GM18858 (cell line): ENCODE measurements around the gene TOMM6.
"Not testable (repeated sequence)": the region's sequence is repeated elsewhere in the genome, so short reads cannot be mapped to it uniquely, and the experiment has no call there.

ENCODE experiments used
- ATAC-seq: cut with Tn5 transposase; IDR thresholded peaks from one replicate; pipeline ENCODE4 v1.9.1; 2021; ENCODE audit not compliant: unreplicated experiment

TOMM6 gene

DNA sequence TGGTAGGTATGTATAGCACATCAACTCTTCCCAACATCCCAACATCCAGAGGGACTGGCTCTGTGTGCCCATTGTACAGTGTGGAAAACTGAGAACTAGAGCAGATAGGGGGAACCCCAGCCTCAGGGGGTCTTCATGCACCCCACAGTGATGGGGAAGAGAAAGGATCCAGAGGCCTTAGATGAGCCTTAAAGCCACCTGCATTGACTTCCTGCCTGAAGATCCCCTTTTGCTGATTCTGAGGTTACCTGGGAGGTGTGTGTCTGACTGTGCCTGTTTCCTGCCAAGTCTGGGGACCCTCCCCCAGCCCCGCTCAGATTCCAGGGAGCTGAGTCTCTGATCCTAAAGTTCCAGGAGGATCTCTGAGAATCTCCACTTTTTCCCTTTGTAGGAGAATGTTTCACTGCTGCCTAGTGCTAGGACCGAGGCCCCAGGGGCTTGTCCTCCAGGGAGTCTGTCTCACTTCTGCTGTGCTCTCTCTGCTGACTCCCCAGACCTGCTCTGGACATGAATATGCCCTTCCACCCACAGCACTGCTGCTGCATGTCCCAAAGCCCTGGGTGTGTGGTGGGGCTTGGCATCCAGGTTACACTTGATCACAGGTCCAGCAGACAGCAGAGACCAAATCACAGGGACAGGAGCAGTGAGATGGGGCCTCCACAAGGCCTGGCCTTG is 27.5 kb upstream of the TOMM6 start:
- no peak for ATAC-seq

DNA sequence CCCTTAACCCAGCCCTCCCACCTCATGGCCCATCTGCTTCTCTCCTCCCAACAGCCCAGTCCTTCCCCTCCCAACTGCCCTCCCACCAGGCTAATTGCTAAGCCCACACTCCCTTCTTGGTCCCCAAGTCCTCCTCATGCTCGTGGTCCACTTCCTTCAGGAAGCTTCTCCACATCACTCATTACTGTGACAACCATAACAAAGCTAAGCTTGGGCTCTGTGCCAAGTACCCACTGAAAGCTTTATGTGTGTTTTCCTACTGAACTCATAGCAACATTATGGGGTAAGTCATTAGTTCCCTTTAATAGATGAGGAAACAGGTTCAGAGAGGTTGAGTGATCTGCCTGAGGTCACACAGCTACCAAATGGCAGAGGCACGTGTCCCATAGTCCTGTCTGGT is 24.0 kb upstream of the TOMM6 start:
- ATAC-seq, result no peak

GRCh38 chr6:41766043-41766664 is 21.3 kb upstream of the TOMM6 start:
- not testable (repeated sequence) for ATAC-seq

- no peak for ATAC-seq
Measured at GRCh38 chr6:41767112-41767833, 20.2 kb upstream of the TOMM6 start.

GRCh38 chr6:41768545-41769308 is 18.8 kb upstream of the TOMM6 start:
- ATAC-seq, result no peak

DNA sequence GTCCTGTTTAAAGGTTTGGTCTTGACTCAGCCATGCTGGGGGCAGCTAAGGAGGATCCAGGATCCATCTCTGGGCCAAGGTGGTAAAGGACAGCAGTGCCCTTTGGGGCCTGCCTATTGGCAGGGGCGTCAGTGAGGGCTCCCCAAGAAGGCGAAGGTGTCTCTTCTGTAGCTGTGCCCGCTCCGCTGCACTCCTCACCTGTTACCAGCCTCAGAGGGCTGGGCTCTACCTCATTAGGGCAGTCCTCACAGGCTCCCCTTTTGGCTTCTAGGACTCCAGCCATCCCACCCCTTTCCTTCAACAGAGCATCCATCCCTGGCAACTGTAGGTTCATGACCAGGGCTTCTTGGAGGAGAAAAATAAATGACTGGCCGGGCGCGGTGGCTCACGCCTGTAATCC is 18.1 kb upstream of the TOMM6 start:
- ATAC-seq, result no peak

DNA sequence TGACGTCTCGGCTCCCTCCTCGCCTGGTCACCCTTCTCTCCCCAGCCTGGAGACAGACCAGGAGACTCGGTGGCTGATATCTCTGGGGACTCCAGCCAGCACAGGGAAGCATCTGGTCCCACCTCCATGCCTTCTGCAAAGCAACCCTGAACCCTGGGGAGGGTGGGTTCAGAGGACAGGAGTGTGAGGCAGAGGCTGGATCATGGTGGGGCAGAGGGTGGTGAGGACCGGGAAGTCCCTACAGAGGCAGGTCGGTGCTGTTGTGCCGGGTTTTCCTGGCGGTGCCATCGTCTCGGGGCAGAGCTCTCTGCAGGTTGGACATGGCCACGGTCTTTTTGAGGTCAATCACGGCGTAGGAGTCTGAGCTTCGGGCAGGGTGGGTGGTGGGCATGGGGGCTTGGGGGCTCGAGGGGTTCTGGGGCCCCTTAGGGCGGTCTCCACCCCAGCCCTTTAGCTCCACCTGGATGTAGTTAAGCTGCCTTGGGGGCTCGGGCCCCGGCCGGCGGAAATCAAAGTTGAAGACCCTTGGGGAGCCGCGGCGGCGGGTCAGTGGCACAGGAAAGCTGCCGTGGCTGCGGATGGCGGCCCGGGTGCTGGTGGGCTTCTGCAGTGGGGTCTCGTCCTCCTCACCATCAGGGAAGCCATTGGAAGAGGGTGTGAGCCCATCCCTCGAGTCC is 17.0 kb upstream of the TOMM6 start:
- ATAC-seq, result no peak

DNA sequence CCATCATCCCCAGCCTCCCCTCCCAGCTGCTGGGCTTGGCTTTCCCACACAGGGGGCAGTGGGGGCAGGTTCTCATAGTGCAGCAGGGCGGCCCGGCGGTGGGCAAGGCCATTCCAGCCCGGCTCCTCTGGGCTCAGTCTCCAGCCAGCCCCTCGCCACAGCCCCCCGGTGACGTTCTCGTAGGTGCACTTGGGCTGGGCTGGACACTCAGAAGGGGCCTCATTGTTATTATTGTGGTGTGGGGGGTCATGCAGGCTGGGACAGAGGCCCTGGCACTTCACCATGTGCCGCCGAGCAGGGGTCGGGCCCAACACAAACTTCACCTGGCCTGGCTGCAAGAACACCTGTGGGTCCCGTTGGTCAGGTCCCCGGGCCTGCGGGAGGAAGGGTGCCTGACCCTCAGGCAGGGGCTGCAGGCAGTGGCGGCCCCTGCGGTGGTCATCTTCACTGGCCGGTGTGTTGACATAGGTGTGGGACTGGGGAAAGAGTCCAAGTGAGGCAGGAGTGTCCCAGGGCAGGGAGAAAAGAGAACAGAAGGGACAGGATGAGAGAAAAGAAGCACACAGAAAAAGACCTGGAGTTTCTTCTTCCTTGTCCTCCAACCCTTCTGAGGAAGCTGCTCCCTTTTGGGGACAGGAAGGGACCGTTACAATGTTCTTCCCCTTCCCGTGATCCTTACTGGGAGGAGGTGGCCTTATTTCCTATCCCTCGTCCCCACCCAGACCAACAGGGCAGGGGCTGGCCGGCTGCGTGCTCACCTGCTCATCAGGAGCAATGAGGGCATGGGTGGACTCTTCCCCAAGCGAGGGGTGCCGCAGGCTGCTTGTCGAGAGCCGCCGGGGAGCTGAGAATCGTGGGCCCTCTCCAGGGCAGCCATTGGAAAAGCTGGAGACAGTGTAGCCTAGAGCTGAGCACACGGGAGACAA is 16.2 kb upstream of the TOMM6 start:
- ATAC-seq, result no peak

DNA sequence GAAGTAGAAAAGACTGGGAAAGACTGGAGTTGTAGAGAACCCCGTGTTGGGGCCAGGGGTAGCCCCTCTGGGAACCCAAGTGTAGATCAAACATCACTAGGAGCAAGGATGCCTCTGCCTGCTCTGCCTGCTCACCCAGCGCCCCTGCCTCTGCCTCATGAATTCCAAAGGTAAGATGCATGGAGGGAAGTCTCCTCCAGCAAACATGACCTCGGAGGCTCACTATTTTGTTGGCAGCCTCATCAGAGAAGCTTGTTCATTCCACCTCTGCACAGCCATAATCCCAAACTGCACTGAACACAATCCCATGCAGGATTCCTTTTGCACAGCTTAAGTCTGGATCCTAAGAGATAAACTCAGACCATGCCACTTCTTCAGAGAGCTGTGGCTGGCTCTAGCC is 12.7 kb upstream of the TOMM6 start:
- ATAC-seq, result no peak

- ATAC-seq, result no peak
Measured at GRCh38 chr6:41775293-41775882, 12.1 kb upstream of the TOMM6 start.

GRCh38 chr6:41777551-41778285 is 9.8 kb upstream of the TOMM6 start:
- ATAC-seq, result no peak

DNA sequence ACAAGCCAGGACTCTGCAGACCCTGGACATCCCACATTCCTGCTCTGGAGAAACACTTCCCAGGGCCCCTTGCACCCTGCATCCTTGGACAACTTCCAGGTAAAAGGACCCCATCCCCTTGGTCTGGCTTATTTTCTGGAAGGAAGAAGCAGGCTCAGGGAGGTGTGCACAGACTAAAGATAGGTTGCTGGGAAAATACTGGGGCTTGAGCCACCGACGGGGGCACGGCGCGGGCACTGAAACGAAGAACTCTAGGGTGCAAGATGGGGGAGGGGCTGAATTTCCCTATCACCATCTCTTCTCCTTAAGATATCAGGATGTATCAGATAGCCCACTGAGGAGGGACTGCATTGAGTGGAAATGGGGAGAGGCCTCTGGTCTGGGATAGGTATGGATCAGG is 8.6 kb upstream of the TOMM6 start:
- no peak for ATAC-seq

- no peak for ATAC-seq
Measured at GRCh38 chr6:41779336-41779735, 8.2 kb upstream of the TOMM6 start.

DNA sequence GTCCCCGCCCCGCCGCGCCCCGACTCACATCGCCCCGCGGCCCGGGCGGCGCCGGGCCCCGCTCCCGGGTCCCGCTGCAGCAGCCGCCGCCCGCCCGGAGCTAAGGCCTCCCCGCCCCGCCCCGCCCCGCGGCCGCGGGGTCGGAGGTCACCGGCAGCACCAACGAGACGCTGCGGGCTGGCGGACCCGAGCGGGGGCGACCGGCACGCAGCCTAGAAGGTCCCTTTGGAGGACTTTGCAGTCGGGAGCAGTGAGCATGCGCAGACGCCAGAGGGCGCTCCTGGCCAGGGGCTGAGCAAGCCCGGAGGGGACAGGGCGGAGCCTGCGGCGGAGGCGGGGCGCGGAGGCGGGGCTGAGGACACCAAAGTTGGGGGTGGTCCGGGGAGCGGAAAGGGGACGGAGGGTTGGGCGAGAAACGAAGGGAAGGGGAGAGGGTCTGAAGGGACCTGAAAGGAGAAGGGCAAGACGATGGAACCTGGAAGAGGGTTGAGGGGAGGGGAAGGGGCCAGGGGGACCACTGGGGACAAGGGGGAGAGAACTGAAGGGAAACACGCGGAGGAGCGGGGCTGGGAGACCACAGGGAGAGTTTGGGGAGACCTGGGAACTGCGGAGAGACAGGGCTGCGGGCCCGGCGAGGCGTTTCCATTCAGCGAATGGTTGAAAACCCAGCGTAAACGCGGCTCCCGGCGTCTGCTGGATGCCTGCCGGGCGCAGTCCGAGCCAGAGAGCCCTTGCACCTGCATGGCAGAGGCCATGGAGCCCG is 7.5 kb upstream of the TOMM6 start, which contains the start of gene FRS3:
Gene FRS3, minus strand, starts transcription at position 113 of the 763 bp plus-strand sequence. CDS start 2,913 bp downstream, outside the sequence.
- ATAC-seq, result peak; percentile 93

GRCh38 chr6:41780551-41781365 is 6.7 kb upstream of the TOMM6 start, which contains the start of gene PRICKLE4:
PRICKLE4 (plus strand) TSS chr6:41780782; CDS start chr6:41783474, 2,692 bp downstream.
- ATAC-seq, result no peak

DNA sequence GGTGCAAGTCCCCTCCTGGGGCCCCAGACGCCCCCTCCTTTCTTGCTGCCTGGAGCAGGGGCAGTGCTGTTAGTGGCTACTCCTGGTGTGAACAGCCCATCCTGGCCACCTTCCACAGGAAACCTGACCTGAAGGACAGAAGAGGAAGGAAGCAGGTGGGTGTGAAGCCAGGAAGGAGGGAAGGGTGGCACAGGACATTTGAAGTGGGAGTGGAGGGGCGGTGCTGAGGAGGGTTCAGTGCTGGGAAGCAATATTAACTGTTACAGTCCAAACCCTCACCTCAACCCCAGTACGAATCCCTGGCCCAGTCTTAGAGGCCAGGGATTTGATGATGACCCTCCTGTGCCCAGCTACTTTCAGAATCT is 6.1 kb upstream of the TOMM6 start:
- ATAC-seq, result no peak
